ENCODE results near the gene IL17C.

IL17C gene

GRCh38 chr16:88629835-88630234 is 8.5 kb upstream of the IL17C start:
- DNase-seq, result no peak

GRCh38 chr16:88630433-88630832 is 7.9 kb upstream of the IL17C start:
- DNase-seq, result no peak

GRCh38 chr16:88630941-88631340 is 7.4 kb upstream of the IL17C start:
- no peak for DNase-seq

- no peak for DNase-seq
These were observed 7.0 kb upstream of the IL17C start for GRCh38 chr16:88631384-88631783.

- no peak for DNase-seq
These were observed 6.3 kb upstream of the IL17C start for GRCh38 chr16:88631920-88632586.

- no peak for DNase-seq
These were observed 5.8 kb upstream of the IL17C start for GRCh38 chr16:88632587-88632930.

- no peak for DNase-seq
These were observed 4.7 kb upstream of the IL17C start for GRCh38 chr16:88633684-88634140.

GRCh38 chr16:88634141-88634993 is 4.0 kb upstream of the IL17C start:
- DNase-seq, result peak in 3 of 6 experiments; percentile 15 to 28 (median 19)

GRCh38 chr16:88634994-88635670 is 3.2 kb upstream of the IL17C start:
- DNase-seq, result peak in 1 of 6 experiments; percentile 12

GRCh38 chr16:88635671-88636319 is 2.6 kb upstream of the IL17C start:
- no peak for DNase-seq

- DNase-seq, result no peak
These were observed 1.7 kb upstream of the IL17C start for GRCh38 chr16:88636488-88637265.

- DNase-seq, result no peak
These were observed 1.1 kb downstream of the IL17C start for GRCh38 chr16:88639231-88640038.

- DNase-seq, result no peak
These were observed 1.7 kb downstream of the IL17C start for GRCh38 chr16:88640039-88640495.

- no peak for DNase-seq
These were observed 2.3 kb downstream of the IL17C start for GRCh38 chr16:88640498-88641247.

- no peak for DNase-seq
These were observed 4.7 kb downstream of the IL17C start for GRCh38 chr16:88642881-88643643.

- no peak for DNase-seq
These were observed 5.2 kb downstream of the IL17C start for GRCh38 chr16:88643644-88643932.

GRCh38 chr16:88645455-88645854 is 7.1 kb downstream of the IL17C start:
- no peak for DNase-seq

GRCh38 chr16:88645941-88646340 is 7.6 kb downstream of the IL17C start:
- no peak for DNase-seq

- DNase-seq, result no peak
These were observed 8.1 kb downstream of the IL17C start for GRCh38 chr16:88646345-88647034.

All from stimulated activated naive CD4-positive, alpha-beta T cell (primary cell).